PC-3 (cell line): ENCODE measurements around the gene PRICKLE3. TPM values are rescaled to one million over a fixed set of nuclear protein-coding genes. Genes with fewer than 3 reads are reported as not detected.

Experiments used
- ATAC-seq: fragments of 200-7000 bp; cut with Tn5 transposase; 2 replicates; pipeline ENCODE4 v1.9.1; 2020; ENCODE audit warnings: mild to moderate bottlenecking, moderate library complexity
- BruUV-seq: library from RNA; stranded (reverse); fragments of 400-500 nt; replicated peaks from 2 replicates; lab custom pipeline; 2021; lab: Mats Ljungman, UMichigan
- CTCF ChIA-PET: fragments of 300-600 bp; sonication (Branson Sonifier 250); formaldehyde crosslinking; loops from one replicate; lab custom pipeline; 2022; ENCODE audit warnings: antibody characterized with exemption; lab: Charles Lee
- POLR2A ChIA-PET: fragments of 300-600 bp; sonication (Branson Sonifier 250); formaldehyde crosslinking; loops from one replicate; lab custom pipeline; 2022; ENCODE audit warnings: antibody characterized with exemption; ENCODE audit not compliant: unreplicated experiment; lab: Charles Lee
- DNase-seq: peaks from one replicate; pipeline ENCODE4 v3.0.0-alpha.2; 2015
- H2AFZ ChIP-seq: fragments of 300-600 bp; sonication (generic); 2 replicates; pipeline ENCODE4 v1.6.0; 2016; ENCODE audit warnings: antibody characterized with exemption, low read length
- H3F3A ChIP-seq: fragments of 300-600 bp; sonication (generic); one replicate; pipeline ENCODE4 v1.6.0; 2017; ENCODE audit warnings: antibody characterized with exemption, low read length, control low read depth, mild to moderate bottlenecking; ENCODE audit not compliant: unreplicated experiment
- H3K27ac ChIP-seq: fragments of 300-600 bp; sonication (generic); 2 replicates; pipeline ENCODE4 v1.5.1; 2016; ENCODE audit warnings: mild to moderate bottlenecking, low read length
- H3K27me3 ChIP-seq: fragments of 300-600 bp; sonication (generic); 2 replicates; pipeline ENCODE4 v1.6.1; 2016; ENCODE audit warnings: low read length, mixed read lengths
- H3K36me3 ChIP-seq: fragments of 300-600 bp; sonication (generic); 2 replicates; pipeline ENCODE4 v1.6.1; 2016; ENCODE audit warnings: low read depth, mixed run types, low read length, mixed read lengths
- H3K4me1 ChIP-seq: fragments of 300-600 bp; sonication (generic); 2 replicates; pipeline ENCODE4 v1.5.1; 2016; ENCODE audit warnings: low read length; ENCODE audit not compliant: insufficient read depth
- H3K4me2 ChIP-seq: fragments of 300-600 bp; sonication (generic); 2 replicates; pipeline ENCODE4 v1.6.0; 2016; ENCODE audit warnings: low read length
- H3K4me3 ChIP-seq: fragments of 300-600 bp; sonication (generic); 2 replicates; pipeline ENCODE4 v1.5.1; 2016; ENCODE audit warnings: mild to moderate bottlenecking, low read length, mixed read lengths
- H3K79me2 ChIP-seq: fragments of 300-600 bp; sonication (generic); 2 replicates; pipeline ENCODE4 v1.6.1; 2017; ENCODE audit warnings: low read length, mixed read lengths
- H3K9ac ChIP-seq: fragments of 300-600 bp; sonication (generic); 2 replicates; pipeline ENCODE4 v1.6.0; 2016; ENCODE audit warnings: mild to moderate bottlenecking, low read length
- H3K9me2 ChIP-seq: fragments of 300-600 bp; sonication (generic); replicated peaks from 2 replicates; pipeline ENCODE4 v1.6.1; 2016; ENCODE audit warnings: mixed run types, low read length, mixed read lengths
- H3K9me3 ChIP-seq: fragments of 300-600 bp; sonication (generic); 2 replicates; pipeline ENCODE4 v1.6.1; 2016; ENCODE audit warnings: low read length, mixed read lengths
- H4K20me1 ChIP-seq: fragments of 300-600 bp; sonication (generic); 2 replicates; pipeline ENCODE4 v1.6.1; 2016; ENCODE audit warnings: low read length, mixed read lengths
- EZH2 ChIP-seq: fragments of 300-600 bp; sonication (generic); IDR thresholded peaks from one replicate; pipeline ENCODE4 v1.6.1; 2017; ENCODE audit warnings: antibody characterized with exemption, mild to moderate bottlenecking, low read length; ENCODE audit not compliant: unreplicated experiment
- EZH2phosphoT487 ChIP-seq: fragments of 300-600 bp; sonication (generic); IDR thresholded peaks from 2 replicates; pipeline ENCODE4 v1.6.1; 2018; ENCODE audit warnings: mild to moderate bottlenecking, antibody characterized with exemption, low read length, borderline replicate concordance
- intact Hi-C: fragments of 100-400 bp; cut with micrococcal nuclease; formaldehyde crosslinking; loops from 2 replicates; pipeline ENCODE4 v1.9.0; 2023
- total RNA-seq: library from RNA; depleted of rRNA; stranded (reverse); fragments of >200 nt; gene quantifications from 2 replicates; pipeline ENCODE4 v1.2.3, GENCODE V29; 2014
- TF ChIP-seq, protein P1 (sequence below): fragments of 300-600 bp; sonication (generic); conservative IDR thresholded peaks from 2 replicates; pipeline ENCODE4 v1.5.1; 2017; ENCODE audit warnings: antibody characterized with exemption, low read depth, mild to moderate bottlenecking, low read length

The PRICKLE3 gene
- total RNA-seq, 1 experiment from 2014 or later, result 16.5 TPM

DNA sequence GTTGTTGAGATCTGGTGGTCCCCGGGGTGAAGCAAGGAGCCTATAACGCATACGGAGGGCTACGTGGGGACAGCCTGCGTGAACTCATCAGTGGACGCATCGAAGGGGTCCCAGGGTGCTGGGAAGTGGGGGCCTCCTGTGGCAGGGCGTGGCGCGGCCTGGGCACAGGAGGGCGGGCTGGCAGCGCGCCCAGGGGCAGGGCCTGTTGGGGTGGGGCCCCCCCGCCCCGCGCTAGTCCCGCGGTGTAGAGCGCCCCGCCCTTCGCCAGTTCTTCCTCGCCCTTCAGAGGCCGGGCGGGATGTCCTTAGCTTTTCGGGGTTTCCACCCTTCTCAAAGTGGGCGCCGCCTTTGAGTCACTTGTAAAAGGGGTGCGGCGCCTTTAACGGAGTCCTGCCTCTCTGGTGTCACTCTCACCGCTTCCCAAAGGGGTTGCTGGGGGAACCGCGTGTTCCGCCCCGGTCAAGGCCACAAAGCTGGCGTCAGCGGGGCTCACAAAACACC, 13.8 kb downstream of the PRICKLE3 start:
- H3K36me3 ChIP-seq, result peaks cover 8% of the 10 kb centered on the region; the same call in 1 of the 2 replicates
- H2AFZ ChIP-seq, result peak overlapping the region; percentile 64
- DNase-seq (peak; percentile 64), ATAC-seq (peak; percentile 53)
- peak overlapping the region; percentile 98 for H3K9ac ChIP-seq
- H3K4me1 ChIP-seq, result peaks cover 14% of the 10 kb centered on the region; the same call in 1 of the 2 replicates
- TF ChIP-seq, protein P1, sequence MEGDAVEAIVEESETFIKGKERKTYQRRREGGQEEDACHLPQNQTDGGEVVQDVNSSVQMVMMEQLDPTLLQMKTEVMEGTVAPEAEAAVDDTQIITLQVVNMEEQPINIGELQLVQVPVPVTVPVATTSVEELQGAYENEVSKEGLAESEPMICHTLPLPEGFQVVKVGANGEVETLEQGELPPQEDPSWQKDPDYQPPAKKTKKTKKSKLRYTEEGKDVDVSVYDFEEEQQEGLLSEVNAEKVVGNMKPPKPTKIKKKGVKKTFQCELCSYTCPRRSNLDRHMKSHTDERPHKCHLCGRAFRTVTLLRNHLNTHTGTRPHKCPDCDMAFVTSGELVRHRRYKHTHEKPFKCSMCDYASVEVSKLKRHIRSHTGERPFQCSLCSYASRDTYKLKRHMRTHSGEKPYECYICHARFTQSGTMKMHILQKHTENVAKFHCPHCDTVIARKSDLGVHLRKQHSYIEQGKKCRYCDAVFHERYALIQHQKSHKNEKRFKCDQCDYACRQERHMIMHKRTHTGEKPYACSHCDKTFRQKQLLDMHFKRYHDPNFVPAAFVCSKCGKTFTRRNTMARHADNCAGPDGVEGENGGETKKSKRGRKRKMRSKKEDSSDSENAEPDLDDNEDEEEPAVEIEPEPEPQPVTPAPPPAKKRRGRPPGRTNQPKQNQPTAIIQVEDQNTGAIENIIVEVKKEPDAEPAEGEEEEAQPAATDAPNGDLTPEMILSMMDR, result no peak
- TF ChIP-seq EZH2 (no peak), EZH2phosphoT487 (no peak)
- H4K20me1 ChIP-seq, result peaks cover 10% of the 10 kb centered on the region
- no peaks in the 10 kb centered on the region for H3K9me3 ChIP-seq
- H3K4me3 ChIP-seq, result peak overlapping the region; percentile 78
- H3K4me2 ChIP-seq, result peak overlapping the region; percentile 91
- CTCF ChIA-PET, result no interaction called here
- intact Hi-C loops, result no loop called here
- no peaks in the 10 kb centered on the region for H3F3A ChIP-seq
- POLR2A ChIA-PET, result interaction anchor here (0.6 kb wide), 1 partner anchor 16 kb away, joined by 5 read pairs; no protein-coding TSS in a partner anchor
- no peaks in the 10 kb centered on the region for H3K9me2 ChIP-seq
- no TSS peak for BruUV-seq
- no peaks in the 10 kb centered on the region for H3K27me3 ChIP-seq
- H3K79me2 ChIP-seq, result peaks cover 28% of the 10 kb centered on the region
- H3K27ac ChIP-seq, result peak overlapping the region; percentile 82

DNA sequence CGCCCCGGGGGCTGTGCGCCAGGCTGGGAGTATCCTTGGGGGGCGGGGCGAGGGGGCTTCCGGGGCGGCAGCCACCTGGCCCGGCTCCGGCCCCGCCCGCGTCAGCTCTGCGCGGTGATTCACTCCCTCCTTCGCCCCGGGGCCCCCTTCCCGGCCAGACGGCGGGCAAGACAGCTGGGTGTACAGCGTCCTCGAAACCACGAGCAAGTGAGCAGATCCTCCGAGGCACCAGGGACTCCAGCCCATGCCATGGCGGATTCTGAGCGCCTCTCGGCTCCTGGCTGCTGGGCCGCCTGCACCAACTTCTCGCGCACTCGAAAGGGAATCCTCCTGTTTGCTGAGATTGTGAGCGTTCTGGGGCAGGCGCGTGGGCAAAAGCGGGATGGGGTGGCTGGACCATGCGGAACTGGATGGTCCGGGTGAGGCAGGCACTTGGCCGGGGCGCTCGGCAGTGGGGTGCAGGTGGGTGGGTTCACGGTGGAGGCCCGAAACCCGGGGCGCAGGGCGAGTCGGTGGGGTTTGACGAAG, 14.4 kb downstream of the PRICKLE3 start, which contains the start of gene PLP2:
PLP2 (plus strand) TSS at position 147 of the 528 bp plus-strand sequence; CDS start at position 250, 103 bp downstream.
- DNase-seq, result peak; percentile 75
- Histone ChIP-seq H3K4me1 (peaks cover 20% of the 10 kb centered on the region; the same call in 1 of the 2 replicates), H3K4me3 (peak within 1 kb of the TSS; percentile 78), H3K36me3 (peaks cover 8% of the 10 kb centered on the region; the same call in 1 of the 2 replicates), H3K9me3 (no peaks in the 10 kb centered on the region), H3K9me2 (no peaks in the 10 kb centered on the region), H3K79me2 (peaks cover 28% of the 10 kb centered on the region), H3K9ac (peak within 1 kb of the TSS; percentile 98), H3F3A (no peaks in the 10 kb centered on the region), H4K20me1 (peaks cover 10% of the 10 kb centered on the region), H3K4me2 (peak within 1 kb of the TSS; percentile 91), H3K27ac (peak within 1 kb of the TSS; percentile 82), H2AFZ (peak within 1 kb of the TSS; percentile 64), H3K27me3 (no peaks in the 10 kb centered on the region)
- peak; percentile 64 for ATAC-seq
- CTCF ChIA-PET, result interaction anchor here (0.7 to 1.0 kb wide), 2 partner anchors 13 to 16 kb away, joined by 3 to 15 read pairs; no protein-coding TSS in a partner anchor
- no peak for TF ChIP-seq EZH2phosphoT487
- TF ChIP-seq EZH2, result no peak
- TF ChIP-seq, protein P1, result no peak
- intact Hi-C loops, result no loop called here
- BruUV-seq, result no TSS peak
- POLR2A ChIA-PET, result no interaction called here
